Measurements from ENCODE around the gene UQCC3. TPM values are rescaled to one million over a fixed set of nuclear protein-coding genes. Genes with fewer than 3 reads are reported as not detected.
A peak's percentile ranks its signal among the peaks of the same experiment; 100 is the strongest.

Gene UQCC3
- polyA plus RNA-seq, 3 donors, result 3.3 to 7.9 (median 7.2) TPM

GRCh38 chr11:62708392-62708791 is 36.9 kb downstream of the UQCC3 start:
- no peaks in the 10 kb centered on the region for H3K9me3 ChIP-seq (replicated peaks in 1 of 2; ENCODE audit: control insufficient read depth in 1 of 2, insufficient read depth in 1 of 2, low read length in 2 of 2)
- H3K9ac ChIP-seq (ENCODE audit: insufficient read depth, low read length, poor library complexity, severe bottlenecking), result peak overlapping the region; percentile 88
- peak overlapping the region; percentile 87 to 99 for H3K4me3 Mint-ChIP-seq
- H3K79me2 ChIP-seq (ENCODE audit: insufficient read depth, low read length), result peaks cover 14% of the 10 kb centered on the region
- H3K27ac Mint-ChIP-seq, result peak overlapping the region in 5 of 7 donors; percentile 95 to 99 (median 98)
- H4K20me1 ChIP-seq (ENCODE audit: insufficient read depth, low read length), result no peaks in the 10 kb centered on the region
- H3K4me3 ChIP-seq (replicated peaks in 1 of 3; ENCODE audit: low read depth in 2 of 3, low read length in 3 of 3), result peak overlapping the region in 2 of 3 experiments; percentile 72 to 91
- WGBS (ENCODE audit: insufficient coverage), result 87% methylated on average over 5 of the region's 5 CpGs
- peaks cover 20 to 29% of the 10 kb centered on the region in 2 donors for H3K36me3 ChIP-seq (replicated peaks in 1 of 2; ENCODE audit: control insufficient read depth in 1 of 2, insufficient read depth in 2 of 2, low read length in 2 of 2)
- no peak for DNase-seq
- H3K4me2 ChIP-seq (replicated peaks; ENCODE audit: extremely low read depth, low read length, poor library complexity, severe bottlenecking), result peak overlapping the region; percentile 96
- H3K27me3 ChIP-seq (ENCODE audit: control insufficient read depth in 2 of 2, insufficient read depth in 2 of 2, low read length in 2 of 2), result no peaks in the 10 kb centered on the region
- H3K4me1 Mint-ChIP-seq, result peaks cover 51% of the 10 kb centered on the region
- H3K27me3 Mint-ChIP-seq (ENCODE audit: low read depth in 3 of 3), result no peaks in the 10 kb centered on the region
- TF ChIP-seq, protein P1, sequence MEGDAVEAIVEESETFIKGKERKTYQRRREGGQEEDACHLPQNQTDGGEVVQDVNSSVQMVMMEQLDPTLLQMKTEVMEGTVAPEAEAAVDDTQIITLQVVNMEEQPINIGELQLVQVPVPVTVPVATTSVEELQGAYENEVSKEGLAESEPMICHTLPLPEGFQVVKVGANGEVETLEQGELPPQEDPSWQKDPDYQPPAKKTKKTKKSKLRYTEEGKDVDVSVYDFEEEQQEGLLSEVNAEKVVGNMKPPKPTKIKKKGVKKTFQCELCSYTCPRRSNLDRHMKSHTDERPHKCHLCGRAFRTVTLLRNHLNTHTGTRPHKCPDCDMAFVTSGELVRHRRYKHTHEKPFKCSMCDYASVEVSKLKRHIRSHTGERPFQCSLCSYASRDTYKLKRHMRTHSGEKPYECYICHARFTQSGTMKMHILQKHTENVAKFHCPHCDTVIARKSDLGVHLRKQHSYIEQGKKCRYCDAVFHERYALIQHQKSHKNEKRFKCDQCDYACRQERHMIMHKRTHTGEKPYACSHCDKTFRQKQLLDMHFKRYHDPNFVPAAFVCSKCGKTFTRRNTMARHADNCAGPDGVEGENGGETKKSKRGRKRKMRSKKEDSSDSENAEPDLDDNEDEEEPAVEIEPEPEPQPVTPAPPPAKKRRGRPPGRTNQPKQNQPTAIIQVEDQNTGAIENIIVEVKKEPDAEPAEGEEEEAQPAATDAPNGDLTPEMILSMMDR (IDR thresholded peaks at IDR 0.05), result no peak
- peak overlapping the region in 1 of 2 donors; percentile 97 for H3K27ac ChIP-seq (ENCODE audit: low read depth in 1 of 2, low read length in 2 of 2)
- intact Hi-C loops (cut with micrococcal nuclease), result loop anchor here (5.0 to 10.0 kb wide), 2 partner anchors 56 to 114 kb away; partner anchors contain the start of genes TUT1 (in 2 of the 2) and INTS5 (in 1 of the 2)
- H3K9me3 Mint-ChIP-seq, result no peaks in the 10 kb centered on the region
- H3K4me1 ChIP-seq (ENCODE audit: control insufficient read depth in 1 of 2, insufficient read depth in 2 of 2, low read length in 2 of 2), result peaks cover 50 to 67% of the 10 kb centered on the region in 2 donors
- peaks cover 19 to 28% of the 10 kb centered on the region in 2 donors for H3K36me3 Mint-ChIP-seq
- peak overlapping the region; percentile 98 for H2AFZ ChIP-seq (ENCODE audit: insufficient read depth, low read depth, low read length, poor library complexity, severe bottlenecking)

GRCh38 chr11:62708793-62709192 is 37.3 kb downstream of the UQCC3 start:
- Histone ChIP-seq H2AFZ (ENCODE audit: insufficient read depth, low read depth, low read length, poor library complexity, severe bottlenecking) (peak overlapping the region; percentile 98), H4K20me1 (ENCODE audit: insufficient read depth, low read length) (no peaks in the 10 kb centered on the region), H3K27ac (ENCODE audit: low read depth in 1 of 2, low read length in 2 of 2) (peak overlapping the region; percentile 95 to 97), H3K4me3 (replicated peaks in 1 of 3; ENCODE audit: low read depth in 2 of 3, low read length in 3 of 3) (peak overlapping the region; percentile 72 to 91 (median 83)), H3K4me2 (replicated peaks; ENCODE audit: extremely low read depth, low read length, poor library complexity, severe bottlenecking) (peak overlapping the region; percentile 96), H3K4me1 (ENCODE audit: control insufficient read depth in 1 of 2, insufficient read depth in 2 of 2, low read length in 2 of 2) (peaks cover 46 to 63% of the 10 kb centered on the region in 2 donors), H3K79me2 (ENCODE audit: insufficient read depth, low read length) (peaks cover 14% of the 10 kb centered on the region), H3K9ac (ENCODE audit: insufficient read depth, low read length, poor library complexity, severe bottlenecking) (peak overlapping the region; percentile 88), H3K36me3 (replicated peaks in 1 of 2; ENCODE audit: control insufficient read depth in 1 of 2, insufficient read depth in 2 of 2, low read length in 2 of 2) (peaks cover 25 to 33% of the 10 kb centered on the region in 2 donors), H3K9me3 (replicated peaks in 1 of 2; ENCODE audit: control insufficient read depth in 1 of 2, insufficient read depth in 1 of 2, low read length in 2 of 2) (no peaks in the 10 kb centered on the region), H3K27me3 (ENCODE audit: control insufficient read depth in 2 of 2, insufficient read depth in 2 of 2, low read length in 2 of 2) (no peaks in the 10 kb centered on the region)
- Mint-ChIP-seq H3K4me1 (peaks cover 50% of the 10 kb centered on the region), H3K27ac (peak overlapping the region; percentile 95 to 99 (median 98)), H3K9me3 (no peaks in the 10 kb centered on the region), H3K36me3 (peaks cover 23 to 32% of the 10 kb centered on the region in 2 donors), H3K4me3 (peak overlapping the region; percentile 87 to 99), H3K27me3 (ENCODE audit: low read depth in 3 of 3) (no peaks in the 10 kb centered on the region)
- DNase-seq, result no peak
- TF ChIP-seq, protein P1 (IDR thresholded peaks at IDR 0.05), result no peak
- WGBS (ENCODE audit: insufficient coverage), result 0% methylated on average over 3 of the region's 7 CpGs
- intact Hi-C loops (cut with micrococcal nuclease), result loop anchor here (1.0 to 10.0 kb wide), 3 partner anchors 19 to 114 kb away; partner anchors contain the start of genes TUT1 (in 2 of the 2), HNRNPUL2 (in 1 of the 2) and INTS5 (in 1 of the 2)

Measured in CD14-positive monocyte (primary cell).